ENCODE data around the gene TSPAN2. TPM values are rescaled to one million over a fixed set of nuclear protein-coding genes. Genes with fewer than 3 reads are reported as not detected.

TSPAN2 gene
- total RNA-seq, 4 donors from 2014 or later, result 10.8 to 16.4 (median 11.7) TPM

GRCh38 chr1:115120296-115120695 is 31.0 kb upstream of the TSPAN2 start:
- no peak for TF ChIP-seq POLR2A (IDR thresholded peaks at IDR 0.05)

DNA sequence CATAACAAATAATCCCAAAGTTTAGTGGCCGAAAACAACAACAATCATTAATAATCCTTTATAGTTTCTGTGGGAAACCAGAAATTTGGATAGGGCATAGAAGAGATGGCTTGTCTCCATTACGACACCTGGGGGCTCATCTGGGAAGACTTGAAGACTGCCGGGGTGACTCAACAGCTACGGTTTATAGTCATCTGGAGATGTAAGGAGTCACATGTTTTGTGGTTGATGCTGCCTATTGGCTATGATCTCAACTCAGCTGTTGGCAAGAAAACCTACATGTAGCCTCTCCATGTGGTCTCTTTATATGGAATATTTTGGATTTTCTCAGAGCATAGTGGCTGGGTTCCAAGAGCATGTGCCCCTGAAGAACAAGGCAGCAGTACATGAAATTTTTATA is 29.3 kb upstream of the TSPAN2 start:
- no peaks in the 10 kb centered on the region for H3K36me3 ChIP-seq
- 92 to 100% methylated on average over 1 to 4 of the region's 4 CpGs for WGBS, 2 donors (ENCODE audit: low coverage in 1 of 2)
- intact Hi-C loops (cut with DNase I; ENCODE audit: low total_unique reads), result loop anchor here (10.0 kb wide), 1 partner anchor 74 kb away; no protein-coding TSS in a partner anchor

More at GRCh38 chr1:115120296-115120695, 31.0 kb upstream of the TSPAN2 start:
- no peak overlapping the region for H3K4me3 ChIP-seq
- intact Hi-C loops (cut with DNase I; ENCODE audit: low total_unique reads), result no loop called here
- no peaks in the 10 kb centered on the region for H3K36me3 ChIP-seq
- peaks cover 0 to 7% of the 10 kb centered on the region in 2 donors for H3K9me3 ChIP-seq
- in situ Hi-C loops (cut with MboI; ENCODE audit: low pct_ligation_motif_present in 1 of 4, low pct_unique_long_range_greater_than_20kb in 1 of 4, low sequenced_read_pairs in 3 of 4), result no loop called here
- H3K27me3 ChIP-seq, result no peaks in the 10 kb centered on the region
- WGBS, 2 donors (ENCODE audit: low coverage in 1 of 2), result 68 to 71% methylated on average over 1 to 2 of the region's 2 CpGs
- no peak overlapping the region for H3K27ac ChIP-seq
- DNase-seq, result no peak
- H3K4me1 ChIP-seq, result no peaks in the 10 kb centered on the region

DNA sequence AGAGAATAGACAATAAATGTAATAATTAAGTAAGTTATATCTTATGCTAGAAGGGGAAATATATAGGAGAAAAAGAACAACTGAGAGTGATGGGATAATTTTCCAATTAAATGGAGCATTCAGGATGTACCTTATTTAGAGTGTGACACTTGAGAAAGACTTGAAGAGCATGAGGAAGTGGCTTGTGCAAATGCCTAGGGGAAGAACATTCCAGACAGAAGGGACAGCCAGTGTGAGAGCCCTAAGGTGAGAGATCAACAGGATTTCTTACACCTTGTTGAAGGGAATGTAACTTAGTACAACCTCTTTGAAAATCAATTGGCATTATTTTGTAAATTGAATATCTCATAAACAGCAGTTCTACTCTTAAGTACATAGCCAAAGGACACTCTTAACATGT is 28.8 kb upstream of the TSPAN2 start:
- intact Hi-C loops (cut with DNase I; ENCODE audit: low total_unique reads), result loop anchor here (10.0 kb wide), 1 partner anchor 73 kb away; no protein-coding TSS in a partner anchor
- no peak for TF ChIP-seq CTCF (IDR thresholded peaks at IDR 0.05)
- no peak for TF ChIP-seq EP300 (IDR thresholded peaks at IDR 0.05; ENCODE audit: low read depth)
- no peak for TF ChIP-seq POLR2AphosphoS5 (IDR thresholded peaks at IDR 0.05)
- TF ChIP-seq POLR2A (IDR thresholded peaks at IDR 0.05), result no peak
- no peaks in the 10 kb centered on the region for H3K36me3 ChIP-seq

More for the DNA sequence above, 29.3 kb upstream of the TSPAN2 start:
- TF ChIP-seq POLR2AphosphoS5 (IDR thresholded peaks at IDR 0.05) (no peak), EP300 (IDR thresholded peaks at IDR 0.05; ENCODE audit: low read depth) (no peak), CTCF (IDR thresholded peaks at IDR 0.05) (no peak), POLR2A (IDR thresholded peaks at IDR 0.05) (no peak)
- no peaks in the 10 kb centered on the region for H3K4me1 ChIP-seq
- H3K9me3 ChIP-seq, result peaks cover 0 to 7% of the 10 kb centered on the region in 2 donors
- H3K27me3 ChIP-seq, result no peaks in the 10 kb centered on the region
- no peak overlapping the region for H3K4me3 ChIP-seq
- DNase-seq, result no peak
- no peak overlapping the region for H3K27ac ChIP-seq
- in situ Hi-C loops (cut with MboI; ENCODE audit: low pct_ligation_motif_present in 1 of 4, low pct_unique_long_range_greater_than_20kb in 1 of 4, low sequenced_read_pairs in 3 of 4), result loop anchor here in 1 of 4 donors (5.0 kb wide), 1 partner anchor 136 kb away; no protein-coding TSS in a partner anchor

GRCh38 chr1:115117298-115117697 is 28.0 kb upstream of the TSPAN2 start:
- Histone ChIP-seq H3K27ac (no peak overlapping the region), H3K27me3 (no peaks in the 10 kb centered on the region), H3K9me3 (peaks cover 0 to 7% of the 10 kb centered on the region in 2 donors), H3K36me3 (no peaks in the 10 kb centered on the region), H3K4me1 (peaks cover 0 to 5% (median 0%) of the 10 kb centered on the region in 4 donors), H3K4me3 (no peak overlapping the region)
- DNase-seq, result no peak
- intact Hi-C loops (cut with DNase I; ENCODE audit: low total_unique reads) (loop anchor here (10.0 kb wide), 1 partner anchor 72 kb away; no protein-coding TSS in a partner anchor), in situ Hi-C loops (cut with MboI; ENCODE audit: low pct_ligation_motif_present in 1 of 4, low pct_unique_long_range_greater_than_20kb in 1 of 4, low sequenced_read_pairs in 3 of 4) (loop anchor here in 1 of 4 donors (5.0 kb wide), 1 partner anchor 135 kb away; no protein-coding TSS in a partner anchor)
- no peak for TF ChIP-seq CTCF (IDR thresholded peaks at IDR 0.05)
- no peak for TF ChIP-seq POLR2A (IDR thresholded peaks at IDR 0.05)
- no peak for TF ChIP-seq POLR2AphosphoS5 (IDR thresholded peaks at IDR 0.05)
- no peak for TF ChIP-seq EP300 (IDR thresholded peaks at IDR 0.05; ENCODE audit: low read depth)
- 92% methylated on average over 1 of the region's 1 CpG; no CpG with 5 or more reads in 1 of the 2 donors for WGBS, 2 donors (ENCODE audit: low coverage in 1 of 2)

More for the DNA sequence above, 28.8 kb upstream of the TSPAN2 start:
- DNase-seq, result no peak
- Histone ChIP-seq H3K4me3 (no peak overlapping the region), H3K27me3 (no peaks in the 10 kb centered on the region), H3K27ac (no peak overlapping the region), H3K9me3 (peaks cover 0 to 7% of the 10 kb centered on the region in 2 donors), H3K4me1 (no peaks in the 10 kb centered on the region)
- in situ Hi-C loops (cut with MboI; ENCODE audit: low pct_ligation_motif_present in 1 of 4, low pct_unique_long_range_greater_than_20kb in 1 of 4, low sequenced_read_pairs in 3 of 4), result loop anchor here in 1 of 4 donors (5.0 kb wide), 1 partner anchor 136 kb away; no protein-coding TSS in a partner anchor
